Neutrophil (primary cell): ENCODE results near the gene ITIH3.

Experiments used
- H3K27ac ChIP-seq: fragments of 200-600 bp; sonication (generic); 2 replicates; pipeline ENCODE4 v1.5.1; 2016; ENCODE audit warnings: mild to moderate bottlenecking, moderate library complexity
- H3K27me3 ChIP-seq: fragments of 200-600 bp; sonication (generic); 2 replicates; pipeline ENCODE4 v1.6.0; 2016; ENCODE audit warnings: mild to moderate bottlenecking
- H3K36me3 ChIP-seq: fragments of 200-600 bp; sonication (generic); 2 replicates; pipeline ENCODE4 v1.5.1; 2017
- H3K4me1 ChIP-seq, 2 experiments: fragments of 200-600 bp in 1 of 2; sonication (generic) in 1 of 2; 1 replicate in 1 of 2; 2 replicates in 1 of 2; pipeline versions ENCODE4 v1.5.1 to v1.6.1; 2013 to 2016; ENCODE audit warnings: low read depth in 1 of 2, low read length in 1 of 2, mild to moderate bottlenecking in 1 of 2, moderate library complexity in 1 of 2; ENCODE audit not compliant: control insufficient read depth in 1 of 2, insufficient read depth in 1 of 2
- H3K4me3 ChIP-seq, 2 experiments: fragments of 200-600 bp in 1 of 2; sonication (generic) in 1 of 2; 1 replicate in 1 of 2; 2 replicates in 1 of 2; pipeline ENCODE4 v1.5.1; 2013 to 2016; ENCODE audit warnings: low read depth in 1 of 2, low read length in 1 of 2, mild to moderate bottlenecking in 1 of 2, moderate library complexity in 1 of 2
- H3K9me3 ChIP-seq: fragments of 200-600 bp; sonication (generic); 2 replicates; pipeline ENCODE4 v1.5.1; 2016
- TF ChIP-seq, protein P1 (sequence below): fragments of 200-600 bp; sonication (generic); IDR thresholded peaks from 2 replicates; pipeline ENCODE4 v1.5.1; 2016; ENCODE audit warnings: antibody characterized with exemption

ITIH3 gene

DNA sequence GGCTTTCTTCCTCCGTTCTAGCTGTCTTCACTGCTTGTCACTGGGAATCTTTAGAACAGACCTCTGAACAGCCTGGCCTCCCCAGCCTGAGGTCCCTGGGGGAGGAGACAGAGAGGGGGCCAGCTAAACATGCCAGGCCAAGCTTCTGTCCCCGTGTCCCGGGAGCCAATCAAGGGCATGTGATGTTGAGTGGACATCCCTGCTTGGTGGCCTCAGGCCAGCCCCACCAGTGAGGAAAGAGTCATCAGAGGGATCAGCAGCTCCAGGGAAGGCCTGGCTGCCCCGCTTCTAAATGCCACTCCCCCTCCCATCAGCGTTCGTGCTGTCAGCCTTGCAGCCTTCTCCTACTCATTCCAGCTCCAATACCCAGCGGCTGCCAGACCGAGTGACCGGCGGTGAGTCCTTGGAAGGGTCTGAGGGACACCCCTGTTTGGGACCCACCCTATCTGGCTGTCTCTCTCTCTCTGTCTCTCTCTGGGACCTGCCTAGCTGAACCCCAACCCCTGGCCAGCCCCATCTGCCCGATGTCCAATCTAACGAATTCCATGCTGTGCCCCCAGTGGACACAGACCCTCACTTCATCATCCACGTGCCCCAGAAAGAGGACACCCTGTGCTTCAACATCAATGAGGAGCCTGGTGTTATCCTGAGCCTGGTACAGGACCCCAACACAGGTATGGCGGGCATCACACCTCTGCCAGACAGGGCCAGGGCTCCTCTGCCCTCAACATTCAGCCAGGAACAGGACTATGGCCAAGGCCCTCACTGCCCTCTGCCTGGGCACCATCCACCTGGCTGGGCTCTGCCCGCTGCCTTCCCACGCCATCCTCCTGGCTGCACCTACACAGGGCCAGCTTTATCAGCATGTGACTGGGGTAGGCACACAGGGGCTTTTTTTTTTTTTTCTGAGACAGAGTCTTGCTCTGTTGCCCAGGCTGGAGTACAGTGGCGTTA is 6.6 kb upstream of the ITIH3 start:
- Histone ChIP-seq H3K27ac (no peak overlapping the region), H3K9me3 (no peaks in the 10 kb centered on the region), H3K4me1 (no peaks in the 10 kb centered on the region), H3K4me3 (no peak overlapping the region), H3K27me3 (no peaks in the 10 kb centered on the region), H3K36me3 (no peaks in the 10 kb centered on the region)
- TF ChIP-seq, protein P1, sequence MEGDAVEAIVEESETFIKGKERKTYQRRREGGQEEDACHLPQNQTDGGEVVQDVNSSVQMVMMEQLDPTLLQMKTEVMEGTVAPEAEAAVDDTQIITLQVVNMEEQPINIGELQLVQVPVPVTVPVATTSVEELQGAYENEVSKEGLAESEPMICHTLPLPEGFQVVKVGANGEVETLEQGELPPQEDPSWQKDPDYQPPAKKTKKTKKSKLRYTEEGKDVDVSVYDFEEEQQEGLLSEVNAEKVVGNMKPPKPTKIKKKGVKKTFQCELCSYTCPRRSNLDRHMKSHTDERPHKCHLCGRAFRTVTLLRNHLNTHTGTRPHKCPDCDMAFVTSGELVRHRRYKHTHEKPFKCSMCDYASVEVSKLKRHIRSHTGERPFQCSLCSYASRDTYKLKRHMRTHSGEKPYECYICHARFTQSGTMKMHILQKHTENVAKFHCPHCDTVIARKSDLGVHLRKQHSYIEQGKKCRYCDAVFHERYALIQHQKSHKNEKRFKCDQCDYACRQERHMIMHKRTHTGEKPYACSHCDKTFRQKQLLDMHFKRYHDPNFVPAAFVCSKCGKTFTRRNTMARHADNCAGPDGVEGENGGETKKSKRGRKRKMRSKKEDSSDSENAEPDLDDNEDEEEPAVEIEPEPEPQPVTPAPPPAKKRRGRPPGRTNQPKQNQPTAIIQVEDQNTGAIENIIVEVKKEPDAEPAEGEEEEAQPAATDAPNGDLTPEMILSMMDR: no peak

DNA sequence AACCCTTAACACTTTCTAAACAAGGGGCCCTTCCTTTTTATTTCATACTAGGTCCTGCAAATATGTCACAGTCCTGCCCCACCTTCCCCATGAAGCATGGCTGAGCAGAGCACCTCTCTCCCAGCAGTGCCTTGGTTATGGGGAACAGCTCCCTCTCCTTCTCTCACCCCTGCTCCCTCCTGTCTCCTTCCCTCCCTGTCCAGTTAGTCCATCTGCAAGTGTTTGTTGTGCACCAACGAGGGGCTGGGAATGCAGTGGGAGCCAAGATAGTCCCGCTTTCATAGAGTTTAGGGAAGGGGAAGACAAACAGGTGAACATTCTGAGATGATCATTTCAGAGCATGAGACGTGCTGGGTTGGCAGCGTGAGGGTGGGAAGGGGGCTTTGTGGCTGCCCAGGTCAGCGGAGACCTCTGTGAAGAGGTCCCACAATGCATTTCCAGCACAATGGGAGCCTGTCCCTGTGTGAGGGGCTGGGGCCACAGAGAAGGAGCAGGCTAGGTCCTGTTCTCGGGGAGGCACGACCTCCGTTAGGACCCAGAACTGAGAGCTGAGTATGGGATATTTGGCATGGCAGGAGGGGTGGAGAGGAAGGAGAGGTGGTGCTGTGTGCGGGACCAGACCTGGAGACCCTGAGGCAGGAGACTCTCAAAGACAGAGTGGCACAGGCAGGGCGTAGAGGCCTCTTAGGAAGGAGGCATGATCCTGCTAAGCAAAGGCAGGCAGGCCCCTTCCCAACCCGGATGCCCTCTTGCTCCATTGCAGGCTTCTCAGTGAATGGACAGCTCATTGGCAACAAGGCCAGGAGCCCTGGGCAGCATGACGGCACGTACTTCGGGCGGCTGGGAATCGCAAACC is 5.5 kb upstream of the ITIH3 start:
- Histone ChIP-seq H3K4me3 (no peak overlapping the region), H3K27me3 (no peaks in the 10 kb centered on the region), H3K27ac (no peak overlapping the region), H3K36me3 (no peaks in the 10 kb centered on the region), H3K4me1 (no peaks in the 10 kb centered on the region), H3K9me3 (no peaks in the 10 kb centered on the region)
- TF ChIP-seq, protein P1: no peak

DNA sequence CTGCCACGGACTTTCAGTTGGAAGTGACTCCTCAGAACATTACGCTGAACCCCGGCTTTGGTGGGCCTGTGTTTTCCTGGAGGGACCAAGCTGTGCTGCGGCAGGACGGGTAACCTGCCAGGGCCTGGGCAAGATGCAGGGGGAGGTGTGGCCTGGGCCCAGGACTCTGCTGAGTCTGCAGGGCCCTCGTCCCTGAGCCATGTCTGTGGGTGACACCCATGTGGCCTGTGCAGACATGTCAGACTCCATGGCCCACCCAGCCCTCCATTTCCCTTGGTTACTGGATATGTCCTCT is 4.9 kb upstream of the ITIH3 start:
- Histone ChIP-seq H3K9me3 (no peaks in the 10 kb centered on the region), H3K27me3 (no peaks in the 10 kb centered on the region), H3K36me3 (no peaks in the 10 kb centered on the region), H3K4me1 (no peaks in the 10 kb centered on the region), H3K4me3 (no peak overlapping the region), H3K27ac (no peak overlapping the region)
- TF ChIP-seq, protein P1: no peak

DNA sequence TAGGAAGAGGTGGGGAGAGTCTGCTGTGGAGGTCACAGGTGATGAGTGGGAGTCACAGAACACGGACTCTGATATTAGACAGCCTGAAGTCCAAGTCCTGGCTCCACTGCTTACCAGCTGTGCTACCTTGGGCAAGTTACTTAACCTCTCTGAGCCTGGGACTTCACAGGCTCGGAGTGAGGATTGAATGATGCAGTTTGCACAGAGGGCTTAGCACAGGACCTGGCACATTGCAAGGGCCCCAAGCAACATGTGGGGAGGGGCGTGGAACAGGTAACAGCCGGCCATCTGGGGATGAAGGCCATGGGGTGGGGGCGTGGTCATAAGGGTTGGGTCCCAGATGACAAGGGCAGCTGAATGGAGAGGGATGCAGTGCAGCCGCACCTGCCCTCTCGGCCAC is 4.3 kb upstream of the ITIH3 start:
- Histone ChIP-seq H3K4me3 (no peak overlapping the region), H3K36me3 (no peaks in the 10 kb centered on the region), H3K27ac (no peak overlapping the region), H3K27me3 (no peaks in the 10 kb centered on the region), H3K9me3 (no peaks in the 10 kb centered on the region), H3K4me1 (no peaks in the 10 kb centered on the region)
- TF ChIP-seq, protein P1: no peak

DNA sequence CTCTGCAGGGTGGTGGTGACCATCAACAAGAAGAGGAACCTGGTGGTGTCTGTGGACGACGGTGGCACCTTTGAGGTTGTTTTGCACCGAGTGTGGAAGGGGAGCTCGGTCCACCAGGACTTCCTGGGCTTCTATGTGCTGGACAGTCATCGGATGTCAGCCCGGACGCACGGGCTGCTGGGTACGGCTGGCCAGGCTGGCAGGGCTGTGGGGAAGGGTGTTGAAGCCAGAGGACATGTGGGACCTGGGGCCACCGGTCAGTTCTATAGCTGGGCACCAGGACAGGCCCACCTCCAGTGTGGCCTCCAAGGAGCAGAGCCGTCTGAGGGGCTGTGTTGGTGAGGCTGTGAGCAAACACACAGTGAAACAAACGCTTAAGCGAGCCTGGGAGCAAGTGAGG is 3.9 kb upstream of the ITIH3 start:
- Histone ChIP-seq H3K36me3 (no peaks in the 10 kb centered on the region), H3K4me3 (no peak overlapping the region), H3K4me1 (no peaks in the 10 kb centered on the region), H3K27ac (no peak overlapping the region), H3K9me3 (no peaks in the 10 kb centered on the region), H3K27me3 (no peaks in the 10 kb centered on the region)
- TF ChIP-seq, protein P1: no peak
